Measurements from ENCODE around the gene LRRC4B.

GRCh38 chr19:50520822-50521465 lies 47.3 kb downstream of the LRRC4B start:
- TF ChIP-seq CTCF (IDR thresholded peaks at IDR 0.05) (no peak), SIN3A (IDR thresholded peaks at IDR 0.05; ENCODE audit: borderline replicate concordance, low read depth, low read length) (no peak), EP300 (IDR thresholded peaks at IDR 0.05; ENCODE audit: borderline replicate concordance in 1 of 2, low read depth in 1 of 2, low read length in 1 of 2) (no peak), POLR2AphosphoS5 (IDR thresholded peaks at IDR 0.05; ENCODE audit: low read depth, low read length) (no peak), EZH2phosphoT487 (IDR thresholded peaks at IDR 0.05; ENCODE audit: borderline replicate concordance, low read depth) (no peak), RAD21 (IDR thresholded peaks at IDR 0.05; ENCODE audit: low read length) (no peak), TCF12 (IDR thresholded peaks at IDR 0.05) (no peak), REST (IDR thresholded peaks at IDR 0.05; ENCODE audit: low read depth, low read length) (no peak), TAF1 (IDR thresholded peaks at IDR 0.05; ENCODE audit: borderline replicate concordance, low read depth, low read length) (no peak), USF1 (IDR thresholded peaks at IDR 0.05; ENCODE audit: borderline replicate concordance, low read depth) (no peak), MAX (IDR thresholded peaks at IDR 0.05; ENCODE audit: low read depth) (no peak), FOXJ3 (CRISPR knock-in tag; IDR thresholded peaks at IDR 0.05) (no peak)

All from SK-N-SH (cell line).